ENCODE measurements around the gene TXNDC8. TPM values are rescaled to one million over a fixed set of nuclear protein-coding genes. Genes with fewer than 3 reads are reported as not detected.

TXNDC8 gene
- total RNA-seq, 1 experiment from 2014 or later: not detected

DNA sequence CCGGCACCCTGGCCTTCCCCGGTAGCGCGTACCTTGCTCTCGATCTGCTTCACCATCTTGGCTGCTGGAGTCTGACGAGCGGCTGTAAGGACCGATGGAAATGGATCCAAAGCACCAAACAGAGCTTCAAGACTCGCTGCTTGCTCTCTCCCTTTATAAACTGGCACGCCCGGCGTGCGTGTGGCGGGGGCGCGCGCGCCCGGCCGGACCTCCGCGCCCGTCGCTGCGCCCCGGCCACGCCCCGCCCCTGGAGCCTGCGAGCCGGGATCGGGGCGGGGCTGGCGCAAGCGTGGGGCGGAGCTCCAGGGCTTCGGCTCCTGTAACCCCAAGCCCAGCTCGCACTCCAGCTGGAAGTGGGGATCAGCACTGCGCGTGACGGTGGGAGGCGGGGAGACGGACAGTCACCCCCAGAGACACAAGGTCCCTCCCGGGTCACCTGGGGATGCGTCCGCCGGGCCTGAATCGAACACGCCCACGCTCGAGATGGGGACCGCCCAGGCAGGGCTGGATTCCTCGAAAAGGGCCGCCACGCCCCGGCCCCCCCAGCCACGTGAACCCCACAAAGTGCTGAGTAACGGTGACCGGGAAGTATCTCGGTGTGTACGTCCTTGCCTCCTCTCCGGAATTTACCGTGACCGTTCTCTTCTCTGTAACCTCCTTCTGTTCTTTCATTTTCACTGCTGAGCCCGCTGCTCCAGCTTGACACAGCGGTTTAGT is 81.1 kb downstream of the TXNDC8 start, which contains the start of gene TXN:
TSS of gene TXN (minus strand) at position 128 of the 717 bp plus-strand sequence. CDS start at position 56, 72 bp downstream.
- H3K79me2 ChIP-seq (ENCODE audit: insufficient read depth, low read length): peaks cover 48% of the 10 kb centered on the region
- ChIA-PET CTCF (interaction anchor here (1.0 to 1.4 kb wide), 2 partner anchors 171 to 367 kb away, joined by 3 to 4 read pairs; no protein-coding TSS in a partner anchor), RAD21 (ENCODE audit: low non-redundant PET in 1 of 2, low total read pairs in 2 of 2, uncharacterized antibody in 2 of 2, unreplicated experiment in 2 of 2) (no interaction called here), POLR2A (interaction anchor here (0.6 to 2.9 kb wide), 18 partner anchors 10 to 467 kb away, joined by 3 to 23 read pairs (median 4); no protein-coding TSS in a partner anchor)
- H3K4me2 ChIP-seq (ENCODE audit: low read length): peak within 1 kb of the TSS; percentile 87
- H4K20me1 ChIP-seq (ENCODE audit: insufficient read depth): peaks cover 37% of the 10 kb centered on the region; the same call in 1 of the 2 replicates
- H3K9me2 ChIP-seq (ENCODE audit: insufficient read depth): no peaks in the 10 kb centered on the region
- H3K4me3 ChIP-seq (replicated peaks in 1 of 2; ENCODE audit: low read depth in 1 of 2, low read length in 2 of 2): peak within 1 kb of the TSS; percentile 76 to 86
- no peaks in the 10 kb centered on the region for H3K9me3 ChIP-seq (ENCODE audit: control insufficient read depth in 1 of 2, insufficient read depth in 1 of 2, low read depth in 1 of 2, low read length in 2 of 2)
- no peaks in the 10 kb centered on the region for H3K27me3 ChIP-seq (ENCODE audit: insufficient read depth, low read length)
- DNase-seq (ENCODE audit: low read depth, low spot score) (peak; percentile 51), ATAC-seq (peak; percentile 83)
- intact Hi-C loops (cut with micrococcal nuclease): loop anchor here (5.0 kb wide), 1 partner anchor 1304 kb away; no protein-coding TSS in a partner anchor
- H2AFZ ChIP-seq (ENCODE audit: low read depth, low read length, poor library complexity, severe bottlenecking): peak within 1 kb of the TSS; percentile 31
- H3K36me3 ChIP-seq (ENCODE audit: control insufficient read depth in 1 of 2, insufficient read depth in 2 of 2, low read length in 2 of 2): no peaks in the 10 kb centered on the region; a peak in 1 of 4 replicates
- H3K4me1 ChIP-seq (ENCODE audit: control insufficient read depth in 1 of 2, insufficient read depth in 2 of 2, low read length in 2 of 2): peaks cover 8 to 57% of the 10 kb centered on the region in 2 experiments
- peak within 1 kb of the TSS; percentile 74 for H3K27ac ChIP-seq (ENCODE audit: low read depth, low read length)
- H3K9ac ChIP-seq (ENCODE audit: low read length): peak within 1 kb of the TSS; percentile 94
- no TSS peak for BruUV-seq (replicated peaks)
- TF ChIP-seq CEBPB (IDR thresholded peaks at IDR 0.05; ENCODE audit: low read depth): no peak
- peak; percentile 95 for TF ChIP-seq POLR2AphosphoS5 (IDR thresholded peaks at IDR 0.05; ENCODE audit: low read depth, low read length)
- peak; percentile 99 for TF ChIP-seq POLR2A (IDR thresholded peaks at IDR 0.05; ENCODE audit: borderline replicate concordance, extremely low read depth, insufficient read depth, insufficient read length)
- no peak for TF ChIP-seq EZH2 (IDR thresholded peaks at IDR 0.05)
- TF ChIP-seq REST (IDR thresholded peaks at IDR 0.05; ENCODE audit: low read depth): no peak
- no peak for TF ChIP-seq SP1 (IDR thresholded peaks at IDR 0.05; ENCODE audit: low read depth)
- peak; percentile 26 for TF ChIP-seq ZBTB33 (IDR thresholded peaks at IDR 0.05; ENCODE audit: extremely low read depth, insufficient replicate concordance, low read length)
- TF ChIP-seq, protein P1, sequence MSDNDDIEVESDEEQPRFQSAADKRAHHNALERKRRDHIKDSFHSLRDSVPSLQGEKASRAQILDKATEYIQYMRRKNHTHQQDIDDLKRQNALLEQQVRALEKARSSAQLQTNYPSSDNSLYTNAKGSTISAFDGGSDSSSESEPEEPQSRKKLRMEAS (IDR thresholded peaks at IDR 0.05): peak; percentile 84
- TF ChIP-seq EGR1 (IDR thresholded peaks at IDR 0.05; ENCODE audit: low read depth): peak; percentile 96
- TF ChIP-seq, protein P2, sequence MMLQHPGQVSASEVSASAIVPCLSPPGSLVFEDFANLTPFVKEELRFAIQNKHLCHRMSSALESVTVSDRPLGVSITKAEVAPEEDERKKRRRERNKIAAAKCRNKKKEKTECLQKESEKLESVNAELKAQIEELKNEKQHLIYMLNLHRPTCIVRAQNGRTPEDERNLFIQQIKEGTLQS (IDR thresholded peaks at IDR 0.05): no peak
- TF ChIP-seq SIN3A (IDR thresholded peaks at IDR 0.05; ENCODE audit: low read depth): peak; percentile 65
- TF ChIP-seq FOSL1 (IDR thresholded peaks at IDR 0.05; ENCODE audit: low read depth): no peak
- no peak for TF ChIP-seq ELF1 (IDR thresholded peaks at IDR 0.05; ENCODE audit: borderline replicate concordance, low read depth)
- TF ChIP-seq SRF (IDR thresholded peaks at IDR 0.05; ENCODE audit: low read depth): no peak
- no peak for TF ChIP-seq CTCF (IDR thresholded peaks at IDR 0.05 in 2 of 3, conservative IDR thresholded peaks at IDR 0.05 in 1 of 3; ENCODE audit: borderline replicate concordance in 1 of 3, insufficient read depth in 1 of 3, low read depth in 2 of 3, low read length in 2 of 3)
- no peak for TF ChIP-seq ZNF274 (IDR thresholded peaks at IDR 0.05; ENCODE audit: low read depth, low read length)
- TF ChIP-seq YY1 (IDR thresholded peaks at IDR 0.05; ENCODE audit: extremely low read depth, insufficient replicate concordance, low read depth, low read length): no peak
- TF ChIP-seq JUND (IDR thresholded peaks at IDR 0.05): no peak
- TF ChIP-seq CBX3 (IDR thresholded peaks at IDR 0.05; ENCODE audit: low read depth): no peak
- TF ChIP-seq RAD21 (IDR thresholded peaks at IDR 0.05; ENCODE audit: low read depth): no peak

All from HCT116 (cell line).